T-helper 1 cell treated with Interleukin-12 subunit alpha and Interleukin-12 subunit beta and Interleukin-4 antibody, amounts not matched to agents 30 ng/mL and 1 ng/mL, for 36 hours (primary cell): ENCODE measurements around the gene ANTXR1. TPM values are rescaled to one million over a fixed set of nuclear protein-coding genes. Genes with fewer than 3 reads are reported as not detected.

Experiments used
- intact Hi-C: fragments of 100-400 bp; cut with micrococcal nuclease; formaldehyde crosslinking; loops from one replicate; pipeline ENCODE4 v1.15.1; 2024
- total RNA-seq: library from RNA; stranded (reverse); gene quantifications from 2 replicates; pipeline ENCODE4 v1.2.3, GENCODE V29; 2022

The ANTXR1 gene
- total RNA-seq, 1 donor from 2014 or later: 0.15 TPM

DNA sequence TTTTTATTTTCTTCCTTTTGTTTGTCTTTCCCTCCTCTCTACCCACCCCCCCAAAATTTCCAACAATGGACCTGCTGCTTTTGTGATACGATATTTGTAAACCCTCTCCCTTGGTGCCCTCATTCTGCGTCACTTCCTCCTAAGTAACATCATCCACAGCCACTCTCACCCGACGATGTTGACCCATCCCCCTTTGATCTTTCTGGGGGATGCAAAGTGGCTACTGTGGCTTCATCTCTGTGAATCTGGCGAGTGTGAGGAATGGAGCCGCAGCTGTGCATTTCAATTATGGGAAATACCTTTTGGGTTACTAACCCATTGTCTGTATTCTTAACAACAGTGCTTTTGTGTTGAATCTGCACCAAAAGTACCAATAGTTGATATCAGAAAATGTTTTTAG lies 19.4 kb downstream of the ANTXR1 start:
- intact Hi-C loops: no loop called here

DNA sequence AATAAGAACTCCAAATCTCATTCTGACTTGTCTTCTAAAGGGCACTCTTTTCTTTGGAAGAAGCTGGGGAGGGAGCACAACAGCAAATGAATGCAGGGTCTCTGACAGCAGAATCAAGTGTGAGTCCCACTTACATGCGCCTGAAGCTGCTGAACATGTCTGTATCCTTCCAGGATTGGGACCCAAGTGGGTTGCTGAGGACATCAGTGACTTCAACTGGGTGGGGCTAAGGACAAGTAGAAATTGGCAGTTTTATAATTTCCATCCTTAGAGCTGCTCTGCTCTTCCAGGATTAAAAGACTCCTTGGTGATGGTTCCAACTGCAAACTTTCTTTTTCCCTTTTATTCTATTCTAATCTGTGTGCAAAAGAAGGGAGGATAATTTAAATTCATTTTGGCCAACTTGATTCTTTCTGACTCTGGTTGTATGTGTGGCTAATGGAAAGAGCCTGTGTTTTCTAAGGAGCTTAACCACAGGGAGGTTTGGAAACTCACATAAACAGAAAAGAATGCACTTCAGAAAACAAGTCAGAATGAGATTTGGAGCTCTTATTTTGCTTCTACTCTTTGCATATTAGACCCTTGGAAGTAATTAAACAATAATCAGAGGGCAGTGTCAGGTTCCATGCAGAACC lies 20.6 kb downstream of the ANTXR1 start:
- intact Hi-C loops: no loop called here

GRCh38 chr2:69034122-69034521 lies 21.1 kb downstream of the ANTXR1 start:
- intact Hi-C loops: no loop called here

DNA sequence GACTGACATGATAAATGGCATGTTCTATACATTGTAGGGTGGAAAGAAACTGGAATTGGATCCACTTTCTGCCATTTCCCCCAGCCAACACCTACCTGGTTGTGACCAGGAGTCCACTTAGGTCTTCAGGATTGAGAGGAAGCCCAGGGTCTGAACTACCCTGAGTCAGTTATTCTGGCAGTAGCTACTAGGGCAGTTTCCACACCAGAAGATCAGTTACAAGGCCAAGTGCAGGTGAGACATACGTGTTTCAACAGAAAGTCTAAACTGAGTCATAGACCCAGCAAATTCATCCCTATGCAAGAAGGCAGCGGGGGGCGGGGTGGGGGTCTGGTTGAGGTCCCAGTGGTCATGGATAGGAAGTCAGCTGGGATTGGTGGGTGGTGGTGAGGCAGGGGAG lies 21.9 kb downstream of the ANTXR1 start:
- intact Hi-C loops: no loop called here

- intact Hi-C loops: loop anchor here (2.0 kb wide), 1 partner anchor 78 kb away; no protein-coding TSS in a partner anchor
Observed at GRCh38 chr2:69036926-69037325, 23.9 kb downstream of the ANTXR1 start.

DNA sequence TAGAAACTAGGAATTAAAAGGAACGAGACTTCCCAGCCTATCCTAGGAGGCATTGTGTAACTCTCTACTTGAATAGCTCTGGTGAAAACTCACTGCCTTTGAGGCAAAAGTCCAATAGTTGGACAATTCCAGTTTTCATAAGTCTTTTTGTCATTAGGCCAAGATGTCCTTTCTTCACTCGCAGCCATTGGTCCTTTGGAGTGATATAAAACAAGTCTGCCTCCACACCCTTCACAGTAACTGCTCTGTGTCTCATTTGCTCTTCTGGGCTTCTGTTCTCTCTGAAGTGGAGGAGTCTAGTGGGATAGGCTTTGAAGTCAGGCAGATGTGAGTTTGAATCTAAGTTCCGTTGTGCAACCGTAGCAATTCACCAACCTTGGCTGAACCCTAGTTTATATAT lies 28.2 kb downstream of the ANTXR1 start:
- intact Hi-C loops: no loop called here

- intact Hi-C loops: no loop called here
Observed at GRCh38 chr2:69043736-69044400, 30.9 kb downstream of the ANTXR1 start.

DNA sequence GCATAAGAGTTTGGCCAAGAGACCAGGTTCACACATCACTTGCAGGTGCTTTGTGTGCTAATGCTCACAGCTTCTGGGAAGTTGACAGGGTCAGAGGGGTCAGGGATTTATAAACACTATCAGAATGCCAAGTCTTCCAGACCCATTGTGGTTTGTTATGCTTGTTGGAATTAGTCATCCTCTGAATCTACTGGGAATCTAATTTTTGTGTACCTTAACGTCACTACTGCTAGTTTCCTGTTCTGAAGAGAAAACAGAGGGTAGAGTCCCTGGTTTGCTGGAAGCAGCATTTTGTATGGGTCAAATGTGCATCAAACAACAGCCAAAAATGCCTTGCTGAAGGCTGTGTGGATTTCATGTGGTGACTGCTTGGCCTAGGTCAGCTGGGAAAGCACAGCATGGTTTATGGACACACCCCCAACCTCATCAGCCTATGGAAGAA lies 33.3 kb downstream of the ANTXR1 start:
- intact Hi-C loops: no loop called here

GRCh38 chr2:69047625-69048145 lies 34.7 kb downstream of the ANTXR1 start:
- intact Hi-C loops: no loop called here

DNA sequence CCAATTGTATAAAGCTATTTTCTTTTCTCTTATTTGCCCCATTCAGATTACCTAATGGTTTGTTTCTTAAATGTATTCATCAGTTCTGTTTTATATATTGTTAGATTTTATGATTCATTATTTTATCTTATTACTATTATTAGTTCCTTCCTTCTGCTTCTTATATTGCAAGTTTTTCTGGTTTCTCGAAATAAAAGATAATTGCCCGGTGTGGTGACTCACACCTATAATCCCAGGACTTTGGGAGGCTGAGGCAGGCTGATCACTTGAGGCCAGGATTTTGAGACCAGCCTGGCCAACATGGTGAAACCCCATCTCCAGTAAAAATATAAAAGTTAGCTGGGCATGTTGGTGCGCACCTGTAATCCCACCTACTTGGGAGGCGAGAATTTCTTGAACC lies 37.8 kb downstream of the ANTXR1 start:
- intact Hi-C loops: no loop called here

- intact Hi-C loops: no loop called here
Observed at GRCh38 chr2:69053416-69053965, 40.5 kb downstream of the ANTXR1 start.

GRCh38 chr2:69054431-69054830 lies 41.5 kb downstream of the ANTXR1 start:
- intact Hi-C loops: no loop called here

DNA sequence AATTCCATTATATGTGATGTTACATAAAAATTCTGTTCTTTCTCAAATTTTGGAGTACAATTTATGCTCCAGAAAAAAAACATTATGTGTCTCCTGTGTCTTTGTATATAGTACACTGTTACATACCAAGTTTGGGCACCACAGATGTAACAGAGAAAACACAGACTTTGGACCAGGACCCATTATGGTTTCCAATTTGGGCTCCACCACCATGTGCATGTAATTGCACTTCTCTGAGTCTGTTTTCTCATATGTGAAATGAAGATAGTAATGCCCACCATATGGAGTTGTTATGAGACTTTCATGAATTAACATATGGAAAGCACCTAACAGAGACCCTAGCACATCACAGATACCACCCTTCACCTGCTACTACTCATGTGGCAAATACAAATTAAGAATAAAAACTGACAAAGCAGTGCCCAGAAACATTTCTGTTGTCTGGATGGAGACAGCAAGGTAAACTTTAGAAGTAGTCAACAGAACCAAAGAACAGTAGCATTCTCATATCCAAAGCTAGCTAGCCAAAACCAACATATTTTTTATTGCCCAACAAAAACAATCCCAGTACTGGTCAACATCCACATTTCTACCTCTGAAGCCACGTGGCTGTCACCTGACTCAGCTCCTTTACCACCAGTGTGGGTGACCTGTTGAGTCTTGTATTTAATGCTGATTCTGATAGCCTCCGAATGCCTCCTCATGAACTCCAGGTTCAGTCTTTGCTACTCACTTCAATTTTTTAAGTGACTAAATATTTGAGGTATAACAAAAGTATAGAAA lies 42.9 kb downstream of the ANTXR1 start:
- intact Hi-C loops: no loop called here

- intact Hi-C loops: no loop called here
Observed at GRCh38 chr2:69057660-69058059, 44.7 kb downstream of the ANTXR1 start.

DNA sequence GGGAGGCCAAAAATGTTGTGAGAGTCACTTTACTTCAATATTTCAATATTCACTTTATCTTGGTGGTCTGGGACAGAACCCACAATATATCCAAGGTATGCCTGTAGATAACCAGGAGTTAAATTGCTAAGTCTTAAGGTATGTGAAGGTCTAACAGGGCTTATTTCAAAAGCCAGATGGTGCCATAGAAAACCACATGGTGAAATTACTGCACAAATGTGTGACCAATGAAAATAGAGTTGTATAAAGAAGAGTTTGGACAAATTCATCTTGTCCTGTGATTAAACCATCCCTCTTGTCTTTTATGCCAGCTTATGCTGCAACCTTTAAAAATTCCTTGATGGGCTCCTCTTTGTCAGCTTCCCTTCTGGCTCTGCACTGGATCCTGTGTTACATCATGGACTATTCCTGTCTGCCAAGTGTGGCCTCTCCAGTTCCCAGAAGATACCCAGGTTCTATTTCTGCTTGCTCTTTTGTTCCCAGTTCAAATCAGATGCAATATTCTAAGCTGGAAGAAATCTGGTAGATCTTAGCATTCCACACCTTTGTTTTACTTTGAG lies 46.8 kb downstream of the ANTXR1 start:
- intact Hi-C loops: no loop called here

DNA sequence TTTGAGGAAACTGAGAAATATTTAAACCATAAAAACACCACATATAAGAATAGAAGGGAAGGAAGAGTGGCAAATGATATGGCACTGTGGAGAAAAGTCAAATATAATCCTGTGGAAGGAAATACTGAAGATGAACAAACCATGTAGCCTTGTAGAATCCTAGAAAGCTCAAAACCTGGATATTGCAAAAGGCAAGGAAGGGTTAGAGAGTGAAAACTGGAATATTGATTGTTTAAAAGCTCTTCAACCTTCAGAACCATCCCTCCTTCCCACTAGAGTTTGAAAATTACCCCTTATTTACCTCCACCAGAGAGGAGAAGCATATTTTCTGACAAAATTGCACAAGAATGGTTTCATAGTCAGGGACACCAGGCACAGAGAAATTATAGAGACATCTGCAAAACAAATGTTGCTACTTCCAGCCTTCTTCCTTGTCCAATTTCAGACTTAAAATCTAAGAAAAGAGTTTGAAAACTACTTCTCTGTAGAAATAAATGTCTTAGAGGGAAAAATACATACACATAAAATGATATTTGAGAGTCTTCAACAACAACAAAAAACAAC lies 48.0 kb downstream of the ANTXR1 start:
- intact Hi-C loops: no loop called here

DNA sequence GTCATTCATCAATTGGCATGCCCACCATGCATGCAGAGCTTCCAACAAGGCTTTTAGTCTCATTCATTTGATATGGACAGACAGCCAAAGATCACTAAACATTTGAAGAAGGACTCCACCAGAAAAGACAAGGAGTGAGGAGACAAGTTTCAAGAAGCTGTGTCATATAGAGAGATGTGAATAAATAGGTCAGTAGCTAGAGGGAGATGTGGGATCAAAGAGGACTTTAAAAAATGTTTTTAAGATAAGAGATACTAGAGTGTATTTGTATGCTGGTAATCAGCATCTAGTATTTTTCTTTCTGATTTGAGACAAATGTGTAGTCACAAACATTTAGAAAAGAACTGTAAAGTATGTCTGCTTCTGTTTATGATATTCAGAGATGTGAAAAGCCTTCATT lies 48.5 kb downstream of the ANTXR1 start:
- intact Hi-C loops: no loop called here

DNA sequence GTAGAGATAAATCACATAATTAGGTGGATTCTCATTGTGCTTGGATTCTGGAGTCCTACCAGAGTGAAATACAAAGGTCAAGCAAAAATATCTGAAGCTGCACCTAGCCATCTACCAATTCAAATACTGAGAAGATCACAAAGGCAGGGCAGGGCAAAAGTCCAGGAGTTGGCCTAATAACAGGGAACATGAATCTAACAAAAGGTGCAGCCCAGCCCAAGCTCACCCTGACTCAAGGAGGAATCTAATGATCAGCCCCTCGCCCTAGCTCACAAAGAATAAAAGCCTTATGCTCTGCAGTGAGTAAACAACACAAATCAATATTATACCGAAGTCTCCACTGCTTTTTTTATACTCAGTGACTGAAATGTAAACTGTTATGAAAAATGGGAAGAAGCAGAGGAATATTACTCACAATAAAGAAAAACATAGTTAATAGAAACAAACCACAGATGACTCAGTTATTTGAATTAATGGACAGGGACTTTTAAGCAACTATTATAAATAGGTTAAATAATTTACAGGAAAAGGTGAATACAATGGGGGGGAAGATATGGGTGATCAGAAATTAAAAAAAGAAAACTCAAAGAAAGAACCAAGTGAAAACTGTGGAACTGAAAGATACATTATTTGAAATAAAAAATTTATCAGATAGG lies 49.5 kb downstream of the ANTXR1 start:
- intact Hi-C loops: no loop called here

GRCh38 chr2:69065735-69066336 lies 52.9 kb downstream of the ANTXR1 start:
- intact Hi-C loops: no loop called here

GRCh38 chr2:69067026-69067630 lies 54.1 kb downstream of the ANTXR1 start:
- intact Hi-C loops: no loop called here
